HepG2 (cell line): ENCODE measurements around the gene PCDHB9.

Experiments
- NCOR1 ChIP-seq: fragments of 200-600 bp; sonication (generic); IDR thresholded peaks from 2 replicates; pipeline ENCODE4 v1.7.0; 2017; ENCODE audit warnings: antibody characterized with exemption, low read length, borderline replicate concordance
- TARDBP ChIP-seq: sonication (generic); formaldehyde crosslinking; IDR thresholded peaks from 2 replicates; pipeline ENCODE4 v1.8.0; 2022; ENCODE audit warnings: mild to moderate bottlenecking, missing genetic modification reagents
- TCF12 ChIP-seq, 2 experiments: fragments of 450-650 bp in 1 of 2; sonication (generic) in 1 of 2; formaldehyde crosslinking in 1 of 2; IDR thresholded peaks; 2 replicates each; pipeline versions ENCODE4 v1.6.1 to v1.8.0; 2017 to 2022; ENCODE audit warnings: antibody characterized with exemption in 1 of 2, mild to moderate bottlenecking in 1 of 2, missing genetic modification reagents in 1 of 2, moderate library complexity in 1 of 2
- ZBTB38 ChIP-seq: sonication (generic); formaldehyde crosslinking; IDR thresholded peaks from 2 replicates; pipeline ENCODE4 v1.5.1; 2020; ENCODE audit warnings: mild to moderate bottlenecking, missing genetic modification reagents
- ZFX ChIP-seq: sonication (generic); formaldehyde crosslinking; IDR thresholded peaks from 2 replicates; pipeline ENCODE4 v1.4.0; 2020; ENCODE audit warnings: mild to moderate bottlenecking, low read depth, missing genetic modification reagents, moderate library complexity
- TF ChIP-seq, protein P1 (sequence below): sonication (generic); formaldehyde crosslinking; IDR thresholded peaks from 2 replicates; pipeline ENCODE4 v1.5.0; 2020; ENCODE audit warnings: mild to moderate bottlenecking, missing genetic modification reagents, moderate library complexity

DNA sequence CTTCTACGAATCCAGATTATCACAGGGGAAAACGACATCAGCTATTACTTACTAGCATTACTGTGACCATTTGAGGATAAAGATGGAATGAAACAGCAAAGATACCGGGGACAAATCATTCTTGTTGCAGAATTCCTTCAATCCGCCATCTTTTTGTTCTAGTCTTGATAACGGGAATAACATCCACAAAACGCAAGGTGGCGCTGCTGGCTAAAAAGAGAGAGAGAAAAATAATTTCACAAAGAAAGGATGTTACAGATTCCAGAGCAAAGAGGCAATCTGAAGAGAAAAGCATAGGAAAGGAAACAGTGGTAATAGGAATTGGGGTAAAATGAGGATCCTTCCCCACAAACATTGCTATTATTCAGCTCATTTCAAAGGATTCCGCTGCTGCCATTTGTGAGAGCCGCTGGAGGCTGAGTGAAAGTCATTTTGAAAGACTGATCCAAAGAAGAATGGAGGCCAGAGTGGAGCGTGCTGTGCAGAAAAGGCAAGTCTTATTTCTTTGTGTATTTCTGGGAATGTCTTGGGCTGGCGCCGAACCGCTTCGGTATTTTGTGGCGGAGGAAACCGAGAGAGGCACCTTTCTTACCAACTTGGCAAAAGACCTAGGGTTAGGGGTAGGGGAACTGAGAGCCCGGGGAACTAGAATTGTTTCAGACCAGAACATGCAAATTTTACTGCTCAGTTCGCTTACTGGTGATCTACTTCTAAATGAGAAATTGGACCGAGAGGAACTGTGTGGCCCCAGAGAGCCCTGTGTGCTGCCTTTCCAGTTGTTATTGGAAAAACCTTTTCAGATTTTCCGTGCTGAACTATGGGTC is 14.4 kb upstream of the PCDHB9 start, which contains the start of gene PCDHB7:
- TF ChIP-seq TARDBP (CRISPR knock-in tag) (no peak), NCOR1 (no peak), ZFX (CRISPR knock-in tag) (no peak), TCF12 (IDR thresholded peaks at IDR 0.05) (no peak), TCF12 (CRISPR knock-in tag; IDR thresholded peaks at IDR 0.05) (no peak), ZBTB38 (CRISPR knock-in tag) (no peak)
- TF ChIP-seq, protein P1, sequence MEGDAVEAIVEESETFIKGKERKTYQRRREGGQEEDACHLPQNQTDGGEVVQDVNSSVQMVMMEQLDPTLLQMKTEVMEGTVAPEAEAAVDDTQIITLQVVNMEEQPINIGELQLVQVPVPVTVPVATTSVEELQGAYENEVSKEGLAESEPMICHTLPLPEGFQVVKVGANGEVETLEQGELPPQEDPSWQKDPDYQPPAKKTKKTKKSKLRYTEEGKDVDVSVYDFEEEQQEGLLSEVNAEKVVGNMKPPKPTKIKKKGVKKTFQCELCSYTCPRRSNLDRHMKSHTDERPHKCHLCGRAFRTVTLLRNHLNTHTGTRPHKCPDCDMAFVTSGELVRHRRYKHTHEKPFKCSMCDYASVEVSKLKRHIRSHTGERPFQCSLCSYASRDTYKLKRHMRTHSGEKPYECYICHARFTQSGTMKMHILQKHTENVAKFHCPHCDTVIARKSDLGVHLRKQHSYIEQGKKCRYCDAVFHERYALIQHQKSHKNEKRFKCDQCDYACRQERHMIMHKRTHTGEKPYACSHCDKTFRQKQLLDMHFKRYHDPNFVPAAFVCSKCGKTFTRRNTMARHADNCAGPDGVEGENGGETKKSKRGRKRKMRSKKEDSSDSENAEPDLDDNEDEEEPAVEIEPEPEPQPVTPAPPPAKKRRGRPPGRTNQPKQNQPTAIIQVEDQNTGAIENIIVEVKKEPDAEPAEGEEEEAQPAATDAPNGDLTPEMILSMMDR: peak; percentile 65
